HEK293 (cell line): Measurements from ENCODE around the gene BBX.

Experiments
- CTCF ChIA-PET: fragments of 350-600 bp; formaldehyde crosslinking; extraction: SDS; loops from one replicate; lab custom pipeline; 2021; ENCODE audit warnings: antibody characterized with exemption; lab: Yijun Ruan, JAX
- POLR2A ChIA-PET: fragments of 300-600 bp; formaldehyde crosslinking; extraction: SDS; loops from one replicate; lab custom pipeline; 2020; ENCODE audit warnings: antibody characterized with exemption, inconsistent platforms; lab: Yijun Ruan, JAX
- H3K27ac ChIP-seq: fragments of 200-500 bp; sonication (Bioruptor generic); 2 replicates; pipeline ENCODE4 v1.5.1; 2014; ENCODE audit warnings: low read depth, low read length, control low read depth, inconsistent platforms; ENCODE audit errors: extremely low read depth
- H3K36me3 ChIP-seq, 2 experiments: fragments of 200-500 bp in 1 of 2; sonication (Bioruptor generic) in 1 of 2; 1 replicate in 1 of 2; 2 replicates in 1 of 2; pipeline ENCODE4 v1.5.1; 2014 to 2017; ENCODE audit warnings: inconsistent platforms in 2 of 2, low read length in 2 of 2; ENCODE audit not compliant: control insufficient read depth in 2 of 2, insufficient read depth in 1 of 2
- H3K4me1 ChIP-seq: fragments of 200-500 bp; sonication (Bioruptor generic); 2 replicates; pipeline ENCODE4 v1.5.1; 2014; ENCODE audit warnings: mild to moderate bottlenecking, low read length, inconsistent platforms; ENCODE audit not compliant: control insufficient read depth, insufficient read depth
- H3K4me3 ChIP-seq: 2 replicates; pipeline ENCODE4 v1.5.1; 2011; ENCODE audit warnings: low read depth, mild to moderate bottlenecking, control low read depth, low read length, moderate library complexity
- H3K9me3 ChIP-seq: fragments of 200-500 bp; sonication (Bioruptor generic); 2 replicates; pipeline ENCODE4 v1.5.1; 2014; ENCODE audit warnings: low read depth, low read length, inconsistent platforms; ENCODE audit not compliant: control insufficient read depth, insufficient read depth
- AEBP2 ChIP-seq: fragments of 450-650 bp; formaldehyde crosslinking; IDR thresholded peaks from 2 replicates; pipeline ENCODE4 v1.5.1; 2016; ENCODE audit warnings: missing biosample characterization, missing genetic modification characterization, borderline replicate concordance
- KLF16 ChIP-seq: fragments of 450-650 bp; formaldehyde crosslinking; IDR thresholded peaks from 2 replicates; pipeline ENCODE4 v1.5.1; 2017; ENCODE audit warnings: missing biosample characterization, missing genetic modification characterization
- KLF9 ChIP-seq: fragments of 450-650 bp; formaldehyde crosslinking; IDR thresholded peaks from 2 replicates; pipeline ENCODE4 v1.5.1; 2016; ENCODE audit warnings: missing biosample characterization, missing genetic modification characterization, low read depth
- PRDM10 ChIP-seq: fragments of 450-650 bp; formaldehyde crosslinking; IDR thresholded peaks from 2 replicates; pipeline ENCODE4 v1.5.1; 2016; ENCODE audit warnings: missing biosample characterization, missing genetic modification characterization
- SALL2 ChIP-seq: fragments of 450-650 bp; formaldehyde crosslinking; IDR thresholded peaks from 2 replicates; pipeline ENCODE4 v1.5.0; 2017; ENCODE audit warnings: missing biosample characterization, mild to moderate bottlenecking, missing genetic modification characterization, borderline replicate concordance
- TCF7L2 ChIP-seq: IDR thresholded peaks from 2 replicates; pipeline ENCODE4 v1.6.1; 2011; ENCODE audit warnings: low read depth, mild to moderate bottlenecking, inconsistent platforms, low read length, moderate library complexity, borderline replicate concordance
- ZBTB8A ChIP-seq: fragments of 450-650 bp; formaldehyde crosslinking; IDR thresholded peaks from 2 replicates; pipeline ENCODE4 v1.5.1; 2016; ENCODE audit warnings: missing biosample characterization, missing genetic modification characterization
- ZNF114 ChIP-seq: fragments of 450-650 bp; formaldehyde crosslinking; IDR thresholded peaks from 2 replicates; pipeline ENCODE4 v1.5.0; 2017; ENCODE audit warnings: missing biosample characterization, missing genetic modification characterization
- ZNF133 ChIP-seq: fragments of 450-650 bp; formaldehyde crosslinking; IDR thresholded peaks from 2 replicates; pipeline ENCODE4 v1.5.1; 2016; ENCODE audit warnings: missing biosample characterization, missing genetic modification characterization
- ZNF138 ChIP-seq: fragments of 450-650 bp; formaldehyde crosslinking; IDR thresholded peaks from 2 replicates; pipeline ENCODE4 v1.5.1; 2016; ENCODE audit warnings: missing biosample characterization, missing genetic modification characterization, borderline replicate concordance
- ZNF211 ChIP-seq: fragments of 450-650 bp; formaldehyde crosslinking; IDR thresholded peaks from 2 replicates; pipeline ENCODE4 v1.5.1; 2016; ENCODE audit warnings: low read depth, missing biosample characterization, missing genetic modification characterization
- ZNF221 ChIP-seq: fragments of 450-650 bp; formaldehyde crosslinking; IDR thresholded peaks from 2 replicates; pipeline ENCODE4 v1.5.1; 2017; ENCODE audit warnings: missing biosample characterization, missing genetic modification characterization, borderline replicate concordance
- ZNF302 ChIP-seq: fragments of 450-650 bp; formaldehyde crosslinking; IDR thresholded peaks from 2 replicates; pipeline ENCODE4 v1.5.1; 2016; ENCODE audit warnings: missing biosample characterization, missing genetic modification characterization, low read depth
- ZNF514 ChIP-seq: fragments of 450-650 bp; formaldehyde crosslinking; IDR thresholded peaks from 2 replicates; pipeline ENCODE4 v1.5.1; 2016; ENCODE audit warnings: missing biosample characterization, missing genetic modification characterization
- ZNF555 ChIP-seq: fragments of 450-650 bp; formaldehyde crosslinking; conservative IDR thresholded peaks from 2 replicates; pipeline ENCODE4 v1.5.1; 2017; ENCODE audit warnings: missing biosample characterization, mild to moderate bottlenecking, missing genetic modification characterization, inconsistent platforms
- ZNF580 ChIP-seq: fragments of 450-650 bp; formaldehyde crosslinking; IDR thresholded peaks from 2 replicates; pipeline ENCODE4 v1.5.1; 2016; ENCODE audit warnings: missing biosample characterization, missing genetic modification characterization
- ZNF785 ChIP-seq: fragments of 450-650 bp; formaldehyde crosslinking; IDR thresholded peaks from 2 replicates; pipeline ENCODE4 v1.5.1; 2016; ENCODE audit warnings: missing biosample characterization, missing genetic modification characterization
- ZSCAN23 ChIP-seq: fragments of 450-650 bp; formaldehyde crosslinking; IDR thresholded peaks from 2 replicates; pipeline ENCODE4 v1.5.1; 2016; ENCODE audit warnings: missing biosample characterization, missing genetic modification characterization
- ZSCAN30 ChIP-seq: fragments of 450-650 bp; IDR thresholded peaks from 2 replicates; pipeline ENCODE4 v1.5.1; 2018; ENCODE audit warnings: missing biosample characterization, mild to moderate bottlenecking, missing genetic modification characterization, moderate library complexity

The BBX gene

GRCh38 chr3:107670986-107671385 is 148.2 kb downstream of the BBX start:
- H3K9me3 ChIP-seq, result no peaks in the 10 kb centered on the region
- TF ChIP-seq ZNF555 (tag by site-specific recombination) (no peak), ZBTB8A (tag by site-specific recombination) (no peak), TCF7L2 (no peak), PRDM10 (no peak), ZSCAN23 (tag by site-specific recombination) (no peak), ZNF514 (tag by site-specific recombination) (no peak), ZNF138 (no peak), ZNF302 (no peak), ZNF114 (tag by site-specific recombination) (no peak), ZNF211 (tag by site-specific recombination) (no peak), ZNF580 (tag by site-specific recombination) (no peak)
- POLR2A ChIA-PET, result no interaction called here
- H3K36me3 ChIP-seq, result no peaks in the 10 kb centered on the region
- H3K27ac ChIP-seq, result no peak overlapping the region
- H3K4me1 ChIP-seq, result no peaks in the 10 kb centered on the region
- CTCF ChIA-PET, result interaction anchor here (0.6 to 1.7 kb wide), 5 partner anchors 11 to 529 kb away, joined by 3 to 8 read pairs (median 5); no protein-coding TSS in a partner anchor
- no peak overlapping the region for H3K4me3 ChIP-seq

- CTCF ChIA-PET, result interaction anchor here (0.7 to 4.7 kb wide), 8 partner anchors 14 to 100 kb away, joined by 3 to 48 read pairs (median 10); no protein-coding TSS in a partner anchor
- POLR2A ChIA-PET, result no interaction called here
- TF ChIP-seq SALL2 (tag by site-specific recombination) (no peak), ZNF133 (tag by site-specific recombination) (no peak), KLF16 (tag by site-specific recombination) (no peak), ZNF138 (no peak), KLF9 (tag by site-specific recombination) (no peak), ZSCAN30 (no peak), AEBP2 (tag by site-specific recombination) (no peak), ZNF785 (tag by site-specific recombination) (no peak), ZNF114 (tag by site-specific recombination) (no peak), ZNF221 (tag by site-specific recombination) (no peak)
These were observed 151.6 kb downstream of the BBX start for GRCh38 chr3:107674371-107674770.

More at GRCh38 chr3:107674371-107674770, 151.6 kb downstream of the BBX start:
- no peak overlapping the region for H3K27ac ChIP-seq
- H3K9me3 ChIP-seq, result no peaks in the 10 kb centered on the region
- H3K36me3 ChIP-seq, result no peaks in the 10 kb centered on the region
- H3K4me3 ChIP-seq, result no peak overlapping the region
- H3K4me1 ChIP-seq, result no peaks in the 10 kb centered on the region
